GM23338 (cell line): ENCODE data around the gene ZBTB34. TPM values are rescaled to one million over a fixed set of nuclear protein-coding genes. Genes with fewer than 3 reads are reported as not detected.

Experiments
- ATAC-seq: fragments of 200-7000 bp; cut with Tn5 transposase; 3 replicates; pipeline ENCODE4 v1.9.1; 2020
- DNase-seq: peaks from one replicate; pipeline ENCODE4 v3.0.0-alpha.2; 2015; ENCODE audit warnings: low spot score
- H2AFZ ChIP-seq: fragments of 200-600 bp; sonication (generic); 2 replicates; pipeline ENCODE4 v1.8.0; 2016; ENCODE audit warnings: antibody characterized with exemption, mild to moderate bottlenecking, moderate library complexity
- H3F3A ChIP-seq: fragments of 200-600 bp; sonication (generic); replicated peaks from 2 replicates; pipeline ENCODE4 v1.8.0; 2017; ENCODE audit warnings: antibody characterized with exemption, mixed run types, low read depth
- H3K27ac ChIP-seq: fragments of 200-600 bp; sonication (generic); 2 replicates; pipeline ENCODE4 v1.6.1; 2016; ENCODE audit warnings: low read depth
- H3K27me3 ChIP-seq: fragments of 200-600 bp; sonication (generic); 2 replicates; pipeline ENCODE4 v1.8.0; 2016; ENCODE audit warnings: mild to moderate bottlenecking, mixed run types, moderate library complexity; ENCODE audit not compliant: insufficient read depth
- H3K36me3 ChIP-seq: fragments of 200-600 bp; sonication (generic); 2 replicates; pipeline ENCODE4 v1.8.0; 2016; ENCODE audit warnings: mild to moderate bottlenecking; ENCODE audit not compliant: insufficient read depth
- H3K4me1 ChIP-seq: fragments of 200-600 bp; sonication (generic); 2 replicates; pipeline ENCODE4 v1.8.0; 2016; ENCODE audit warnings: mild to moderate bottlenecking, moderate library complexity; ENCODE audit not compliant: insufficient read depth
- H3K4me2 ChIP-seq: fragments of 200-600 bp; sonication (generic); 2 replicates; pipeline ENCODE4 v1.7.1; 2017; ENCODE audit warnings: mixed run types
- H3K4me3 ChIP-seq: fragments of 200-600 bp; sonication (generic); 2 replicates; pipeline ENCODE4 v1.6.1; 2016; ENCODE audit warnings: mixed run types
- H3K79me2 ChIP-seq: fragments of 200-600 bp; sonication (generic); replicated peaks from 2 replicates; pipeline ENCODE4 v1.8.0; 2017; ENCODE audit warnings: mild to moderate bottlenecking; ENCODE audit not compliant: insufficient read depth
- H3K9me2 ChIP-seq: fragments of 200-600 bp; sonication (generic); 2 replicates; pipeline ENCODE4 v1.8.0; 2017; ENCODE audit not compliant: insufficient read depth
- H4K20me1 ChIP-seq: fragments of 200-600 bp; sonication (generic); replicated peaks from 2 replicates; pipeline ENCODE4 v1.8.0; 2017; ENCODE audit warnings: mild to moderate bottlenecking; ENCODE audit not compliant: insufficient read depth
- H3K27ac Mint-ChIP-seq: 2 replicates; pipeline ENCODE4 v1.8.0; 2020; ENCODE audit warnings: inconsistent platforms, mild to moderate bottlenecking, moderate library complexity, mixed read lengths
- H3K27me3 Mint-ChIP-seq: 3 replicates; pipeline ENCODE4 v1.8.0; 2022; ENCODE audit warnings: low read depth, mild to moderate bottlenecking, moderate library complexity, mixed read lengths, inconsistent platforms; ENCODE audit not compliant: insufficient read depth, poor library complexity
- H3K36me3 Mint-ChIP-seq: 3 replicates; pipeline ENCODE4 v1.8.0; 2021; ENCODE audit warnings: low read depth, mild to moderate bottlenecking, inconsistent platforms, moderate library complexity, mixed read lengths
- H3K4me1 Mint-ChIP-seq: 3 replicates; pipeline ENCODE4 v1.8.0; 2020; ENCODE audit warnings: mild to moderate bottlenecking, inconsistent platforms, mixed read lengths
- H3K4me3 Mint-ChIP-seq: 3 replicates; pipeline ENCODE4 v1.8.0; 2021; ENCODE audit warnings: moderate library complexity, mild to moderate bottlenecking, inconsistent platforms, mixed read lengths
- H3K9me3 Mint-ChIP-seq: 3 replicates; pipeline ENCODE4 v1.8.0; 2020; ENCODE audit warnings: moderate library complexity, mild to moderate bottlenecking, inconsistent platforms, mixed read lengths
- CTCF ChIP-seq, 2 experiments: fragments of 200-600 bp in 1 of 2; sonication (generic) in 1 of 2; conservative IDR thresholded peaks; 2 replicates each; pipeline versions ENCODE4 v1.5.1 to v1.6.1; 2016 to 2017; ENCODE audit warnings: antibody characterized with exemption in 2 of 2, low read depth in 2 of 2, mild to moderate bottlenecking in 2 of 2, moderate library complexity in 1 of 2
- ETS1 ChIP-seq: IDR thresholded peaks from 2 replicates; pipeline ENCODE4 v1.6.1; 2016; ENCODE audit warnings: antibody characterized with exemption
- ZNF462 ChIP-seq: fragments of 250-450 bp; sonication (Bioruptor Pico); IDR thresholded peaks from 2 replicates; pipeline ENCODE4 v1.5.0; 2020; ENCODE audit warnings: mild to moderate bottlenecking, moderate library complexity
- polyA plus RNA-seq: library from polyadenylated mRNA; unstranded; fragments of >200 nt; fragmentation: Nextera tagmentation; extraction: Ambion mirVana; gene quantifications from 2 replicates; pipeline ENCODE4 v1.2.1, GENCODE V29; 2016
- total RNA-seq: library from RNA; depleted of rRNA; stranded (reverse); fragments of >200 nt; shearing (Covaris generic); gene quantifications from 2 replicates; pipeline ENCODE4 v1.2.3, GENCODE V29; 2014

ZBTB34 gene
- total and polyA plus RNA-seq, 2 experiments from 2014 or later = 6.4 to 21.9 TPM

GRCh38 chr9:126916909-126917308 lies 56.5 kb downstream of the ZBTB34 start:
- DNase-seq (peak; percentile 58), ATAC-seq (peak; percentile 34)
- no peak overlapping the region for H3K4me3 ChIP-seq
- no peaks in the 10 kb centered on the region for H3K36me3 Mint-ChIP-seq
- H3K36me3 ChIP-seq = no peaks in the 10 kb centered on the region
- no peak overlapping the region for H2AFZ ChIP-seq
- no peaks in the 10 kb centered on the region for H3K9me2 ChIP-seq
- peaks cover 10% of the 10 kb centered on the region for H3K27me3 Mint-ChIP-seq
- H3K27ac ChIP-seq = no peak overlapping the region
- H4K20me1 ChIP-seq = peaks cover 21% of the 10 kb centered on the region; the same call in 1 of the 2 replicates
- H3K9me3 Mint-ChIP-seq = no peaks in the 10 kb centered on the region
- peaks cover 27% of the 10 kb centered on the region for H3K4me1 ChIP-seq
- peaks cover 24% of the 10 kb centered on the region for H3K4me1 Mint-ChIP-seq
- peaks cover 36% of the 10 kb centered on the region for H3K79me2 ChIP-seq
- no peak for TF ChIP-seq ETS1
- TF ChIP-seq CTCF (conservative IDR thresholded peaks at IDR 0.05; ENCODE audit: low read depth in 2 of 2) = peak; percentile 47 to 57
- no peak for TF ChIP-seq ZNF462 (CRISPR knock-in tag)
- peak overlapping the region; percentile 84; the same call in 1 of the 2 replicates for H3K4me2 ChIP-seq
- peak overlapping the region; percentile 82; the same call in 2 of the 3 replicates for H3K4me3 Mint-ChIP-seq
- peaks cover 10% of the 10 kb centered on the region; the same call in 1 of the 2 replicates for H3F3A ChIP-seq
- H3K27ac Mint-ChIP-seq = no peak overlapping the region
- H3K27me3 ChIP-seq = peaks cover 14% of the 10 kb centered on the region
